H7 (cell line): ENCODE results near the gene CMC4. TPM values are rescaled to one million over a fixed set of nuclear protein-coding genes. Genes with fewer than 3 reads are reported as not detected.
A peak's percentile ranks its signal among the peaks of the same experiment; 100 is the strongest.

Source experiments
- DNase-seq: peaks from one replicate; pipeline ENCODE4 v3.0.0; 2012
- H3K27me3 ChIP-seq: 2 replicates; pipeline ENCODE4 v1.6.0; 2011; ENCODE audit warnings: mild to moderate bottlenecking, low read length; ENCODE audit not compliant: control insufficient read depth, insufficient read depth
- H3K36me3 ChIP-seq: replicated peaks from 2 replicates; pipeline ENCODE4 v1.5.1; 2011; ENCODE audit warnings: low read length; ENCODE audit not compliant: control insufficient read depth, insufficient read depth
- H3K4me3 ChIP-seq: 2 replicates; pipeline ENCODE4 v1.5.1; 2011; ENCODE audit warnings: low read depth, mild to moderate bottlenecking, control low read depth, low read length, moderate library complexity; ENCODE audit not compliant: insufficient read depth
- total RNA-seq: library from RNA; depleted of rRNA; stranded (reverse); fragments of >200 nt; shearing (Covaris generic); gene quantifications from 2 replicates; pipeline ENCODE4 v1.2.3, GENCODE V29; 2014; rRNA removed

Gene CMC4
- total RNA-seq, 1 experiment from 2014 or later = 13.4 TPM

DNA sequence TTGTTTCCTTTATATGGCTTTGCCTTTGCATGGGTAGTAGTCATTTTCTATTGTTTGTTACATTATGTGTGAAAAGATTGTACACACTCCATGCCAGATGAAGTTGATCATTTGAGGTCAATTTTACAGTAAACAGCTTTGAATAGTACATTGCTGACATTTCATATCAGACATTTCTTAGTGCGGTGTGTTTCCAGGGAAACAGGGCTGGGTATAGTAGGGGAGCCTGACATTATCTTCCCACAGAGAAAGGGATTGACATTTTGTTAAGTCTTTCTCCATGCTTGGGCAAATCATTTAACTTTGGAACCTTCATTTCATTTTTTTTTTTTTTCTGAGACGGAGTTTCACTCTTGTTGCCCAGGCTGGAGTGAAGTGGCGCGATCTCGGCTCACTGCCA lies 39.3 kb downstream of the CMC4 start:
- DNase-seq = no peak
- H3K4me3 ChIP-seq = no peak overlapping the region
- H3K36me3 ChIP-seq = no peaks in the 10 kb centered on the region
- H3K27me3 ChIP-seq = no peaks in the 10 kb centered on the region

GRCh38 chrX:155028877-155029291 lies 42.1 kb downstream of the CMC4 start:
- DNase-seq = no peak
- no peaks in the 10 kb centered on the region for H3K27me3 ChIP-seq
- no peak overlapping the region for H3K4me3 ChIP-seq
- H3K36me3 ChIP-seq = no peaks in the 10 kb centered on the region

DNA sequence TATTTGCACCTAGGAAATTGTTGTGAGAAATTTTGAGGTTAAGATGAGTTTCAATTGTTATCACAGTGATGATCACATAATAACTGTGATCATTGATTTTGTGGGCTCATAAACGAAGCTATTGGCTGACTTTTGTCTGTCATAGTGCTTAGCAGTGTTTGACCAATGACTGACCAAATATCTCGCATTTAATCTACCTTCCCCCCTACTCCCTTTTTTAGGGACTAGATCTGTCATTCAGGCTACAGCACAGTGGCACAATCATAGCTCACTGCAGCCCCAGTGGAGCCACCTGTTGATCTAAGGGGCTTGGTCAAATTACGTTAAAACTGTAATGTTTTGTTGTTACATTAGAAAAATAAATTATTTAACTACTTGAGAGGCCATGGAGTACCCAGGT lies 42.8 kb downstream of the CMC4 start:
- H3K27me3 ChIP-seq = no peaks in the 10 kb centered on the region
- H3K36me3 ChIP-seq = no peaks in the 10 kb centered on the region
- H3K4me3 ChIP-seq = no peak overlapping the region
- DNase-seq = no peak

- Histone ChIP-seq H3K4me3 (peak overlapping the region; percentile 68), H3K36me3 (no peaks in the 10 kb centered on the region), H3K27me3 (no peaks in the 10 kb centered on the region)
- no peak for DNase-seq
Observed at GRCh38 chrX:155027509-155028066, 43.3 kb downstream of the CMC4 start.

GRCh38 chrX:155026727-155027508 lies 44.0 kb downstream of the CMC4 start, which contains the start of gene FUNDC2:
TSS of gene FUNDC2 (plus strand) at chrX:155026844. CDS start at chrX:155026939, 95 bp downstream.
- Histone ChIP-seq H3K4me3 (peak within 1 kb of the TSS; percentile 68), H3K36me3 (no peaks in the 10 kb centered on the region), H3K27me3 (no peaks in the 10 kb centered on the region)
- DNase-seq = peak; percentile 88

- DNase-seq = no peak
- Histone ChIP-seq H3K4me3 (peak overlapping the region; percentile 68), H3K27me3 (no peaks in the 10 kb centered on the region), H3K36me3 (no peaks in the 10 kb centered on the region)
Observed at GRCh38 chrX:155026420-155026726, 44.6 kb downstream of the CMC4 start.

DNA sequence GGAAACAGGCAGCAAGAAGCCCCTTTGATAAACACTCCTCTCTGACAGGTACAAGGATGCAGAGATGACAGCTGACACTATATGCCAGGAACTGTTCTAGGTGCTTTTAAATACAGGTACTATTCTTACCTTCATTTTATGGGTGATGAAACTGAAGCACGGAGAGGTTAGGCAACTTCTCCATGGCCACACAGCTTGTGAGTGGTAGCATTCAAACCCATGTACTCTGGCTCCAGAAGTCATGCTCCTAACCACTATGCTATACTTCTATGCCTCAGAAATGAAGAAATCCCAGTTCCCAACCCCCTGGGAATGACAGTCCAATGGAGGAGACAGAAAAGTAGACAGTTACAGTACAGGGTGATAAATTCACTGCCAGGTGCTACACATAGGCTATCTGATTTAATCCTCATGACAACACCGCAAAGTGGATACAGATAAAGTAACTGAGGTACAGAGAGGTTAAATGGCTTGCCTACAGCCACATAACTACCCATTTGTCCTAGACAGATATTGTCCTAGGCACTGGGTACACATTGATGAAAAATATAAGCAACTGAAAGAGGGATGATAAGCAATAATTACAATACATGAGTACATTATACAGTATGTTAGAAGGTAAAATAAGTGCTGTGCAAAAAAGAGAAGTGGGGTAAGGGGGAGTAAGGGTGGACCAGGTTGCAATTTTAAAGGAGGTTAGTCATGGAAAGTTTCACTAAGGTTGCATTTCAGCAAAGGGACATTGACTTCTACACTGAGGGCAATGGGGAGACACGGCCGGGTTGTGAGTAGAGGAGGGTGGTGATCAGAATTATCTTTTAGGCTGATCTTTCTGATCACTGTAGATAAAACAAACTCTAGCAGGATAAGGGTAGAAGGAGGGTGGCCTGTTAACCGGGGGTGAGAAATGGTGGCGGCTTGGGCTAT lies 46.8 kb downstream of the CMC4 start:
- no peak for DNase-seq
- no peaks in the 10 kb centered on the region for H3K27me3 ChIP-seq

DNA sequence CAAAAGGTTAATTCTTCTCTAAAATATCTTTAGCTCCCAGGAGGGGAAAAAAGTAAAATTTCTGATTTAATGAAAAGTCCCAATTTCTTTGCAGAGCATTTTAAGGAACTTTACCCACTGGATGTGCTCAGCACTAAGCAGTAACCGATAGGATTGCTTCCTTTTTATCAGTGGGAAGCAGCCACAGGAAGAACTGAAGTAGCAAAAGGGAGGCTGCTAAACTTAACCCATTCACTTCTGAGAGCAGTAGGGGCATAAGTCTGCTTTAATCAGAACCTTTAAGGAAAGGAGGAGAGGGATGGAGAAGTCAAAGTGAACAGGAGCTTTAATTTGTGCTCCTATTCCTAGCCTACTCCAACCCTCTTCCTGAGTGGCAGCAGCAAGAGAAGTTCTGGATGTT lies 48.4 kb downstream of the CMC4 start, which contains the start of gene F8:
Gene F8 (minus strand): TSS at position 139 of the 400 bp plus-strand sequence. CDS start 171 bp downstream, outside the sequence.
- Histone ChIP-seq H3K4me3 (no peak within 1 kb of the TSS), H3K36me3 (no peaks in the 10 kb centered on the region), H3K27me3 (no peaks in the 10 kb centered on the region)
- DNase-seq = no peak

More for the DNA sequence above, 46.8 kb downstream of the CMC4 start:
- H3K36me3 ChIP-seq = no peaks in the 10 kb centered on the region
- no peak overlapping the region for H3K4me3 ChIP-seq

GRCh38 chrX:155020591-155020990 lies 50.3 kb downstream of the CMC4 start:
- H3K36me3 ChIP-seq = no peaks in the 10 kb centered on the region
- H3K27me3 ChIP-seq = no peaks in the 10 kb centered on the region
- no peak overlapping the region for H3K4me3 ChIP-seq
- DNase-seq = no peak

Other genes with a start within 250 kb of the CMC4 start
- not detected in 2 replicates for gene SMIM9, start 236.5 kb downstream of the CMC4 start, total RNA-seq
- 8.2 and 8.4 TPM in 2 replicates for gene F8A1, start 184.8 kb downstream of the CMC4 start, total RNA-seq
- 1.4 and 2.1 TPM in 2 replicates for gene F8, start 48.4 kb downstream of the CMC4 start, total RNA-seq
- 50.0 and 56.0 TPM in 2 replicates for gene FUNDC2, start 44.3 kb downstream of the CMC4 start, total RNA-seq
- 5.9 and 9.3 TPM in 2 replicates for gene MTCP1, start within 50 bp of the CMC4 start, total RNA-seq
- gene BRCC3, start 372 bp upstream of the CMC4 start, total RNA-seq = 7.9 and 9.9 TPM in 2 replicates
- gene VBP1, start 145.3 kb upstream of the CMC4 start, total RNA-seq = 73.6 and 89.6 TPM in 2 replicates
- 3.6 and 4.4 TPM in 2 replicates for gene RAB39B, start 193.4 kb upstream of the CMC4 start, total RNA-seq